BE2C (cell line): ENCODE measurements around the gene PDGFC.

Experiments
- DNase-seq: peaks from one replicate; pipeline ENCODE4 v3.0.0-alpha.2; 2020
- H3K27me3 ChIP-seq: fragments of 250-450 bp; sonication (Bioruptor Pico); 2 replicates; pipeline ENCODE4 v1.5.1; 2020; ENCODE audit warnings: mild to moderate bottlenecking
- H3K36me3 ChIP-seq: fragments of 250-450 bp; sonication (Bioruptor Pico); 2 replicates; pipeline ENCODE4 v1.5.1; 2020; ENCODE audit warnings: mild to moderate bottlenecking
- H3K4me1 ChIP-seq: fragments of 250-450 bp; sonication (Bioruptor Pico); 2 replicates; pipeline ENCODE4 v1.5.1; 2020
- H3K4me3 ChIP-seq: 2 replicates; pipeline ENCODE4 v1.5.1; 2011; ENCODE audit warnings: low read depth, low read length
- H3K9me3 ChIP-seq: fragments of 250-450 bp; sonication (Bioruptor Pico); 2 replicates; pipeline ENCODE4 v1.5.1; 2020
- TF ChIP-seq, protein P1 (sequence below): IDR thresholded peaks from 2 replicates; pipeline ENCODE4 v1.5.1; 2012; ENCODE audit warnings: mild to moderate bottlenecking, low read depth, low read length

The PDGFC gene

DNA sequence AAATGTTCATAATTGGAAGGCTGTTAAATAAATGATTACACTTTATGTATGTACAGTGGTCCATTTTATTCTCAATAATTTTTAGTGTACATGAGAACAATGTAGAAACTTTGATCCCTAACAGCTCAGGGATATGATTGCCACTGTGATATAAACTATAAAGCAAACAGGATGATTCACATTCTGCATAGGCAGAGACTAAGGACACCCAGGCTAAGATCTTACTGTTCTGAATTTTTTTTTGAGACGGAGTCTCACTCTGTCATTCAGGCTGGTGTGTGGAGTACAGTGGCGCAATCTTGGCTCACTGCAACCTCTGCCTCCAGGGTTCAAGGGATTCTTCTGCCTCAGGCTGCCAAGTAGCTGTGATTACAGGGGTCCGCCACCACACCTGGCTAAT lies 186.6 kb downstream of the PDGFC start:
- no peaks in the 10 kb centered on the region for H3K9me3 ChIP-seq
- no peak overlapping the region for H3K4me3 ChIP-seq
- no peaks in the 10 kb centered on the region for H3K36me3 ChIP-seq
- DNase-seq: no peak
- TF ChIP-seq, protein P1, sequence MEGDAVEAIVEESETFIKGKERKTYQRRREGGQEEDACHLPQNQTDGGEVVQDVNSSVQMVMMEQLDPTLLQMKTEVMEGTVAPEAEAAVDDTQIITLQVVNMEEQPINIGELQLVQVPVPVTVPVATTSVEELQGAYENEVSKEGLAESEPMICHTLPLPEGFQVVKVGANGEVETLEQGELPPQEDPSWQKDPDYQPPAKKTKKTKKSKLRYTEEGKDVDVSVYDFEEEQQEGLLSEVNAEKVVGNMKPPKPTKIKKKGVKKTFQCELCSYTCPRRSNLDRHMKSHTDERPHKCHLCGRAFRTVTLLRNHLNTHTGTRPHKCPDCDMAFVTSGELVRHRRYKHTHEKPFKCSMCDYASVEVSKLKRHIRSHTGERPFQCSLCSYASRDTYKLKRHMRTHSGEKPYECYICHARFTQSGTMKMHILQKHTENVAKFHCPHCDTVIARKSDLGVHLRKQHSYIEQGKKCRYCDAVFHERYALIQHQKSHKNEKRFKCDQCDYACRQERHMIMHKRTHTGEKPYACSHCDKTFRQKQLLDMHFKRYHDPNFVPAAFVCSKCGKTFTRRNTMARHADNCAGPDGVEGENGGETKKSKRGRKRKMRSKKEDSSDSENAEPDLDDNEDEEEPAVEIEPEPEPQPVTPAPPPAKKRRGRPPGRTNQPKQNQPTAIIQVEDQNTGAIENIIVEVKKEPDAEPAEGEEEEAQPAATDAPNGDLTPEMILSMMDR: no peak
- H3K27me3 ChIP-seq: no peaks in the 10 kb centered on the region
- no peaks in the 10 kb centered on the region for H3K4me1 ChIP-seq

DNA sequence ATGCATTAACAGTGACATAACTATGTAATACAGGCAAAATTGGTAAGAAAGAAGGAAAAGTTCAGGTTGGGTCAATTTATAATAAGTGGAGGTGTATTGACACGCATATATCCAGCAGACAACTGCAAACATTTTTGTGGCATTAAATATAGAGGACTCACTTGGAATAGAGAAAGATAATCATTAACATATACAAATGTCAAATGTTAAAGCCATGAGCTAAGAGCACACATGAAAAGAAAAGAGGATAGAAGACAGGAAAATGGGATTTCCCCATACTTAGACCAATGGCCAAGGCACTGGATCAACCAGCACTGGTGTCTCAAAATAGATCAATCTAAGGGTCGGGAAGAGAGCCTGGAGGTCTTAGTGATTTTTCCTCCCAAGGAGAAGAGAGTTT lies 187.6 kb downstream of the PDGFC start:
- H3K36me3 ChIP-seq: no peaks in the 10 kb centered on the region
- no peaks in the 10 kb centered on the region for H3K27me3 ChIP-seq
- H3K4me3 ChIP-seq: no peak overlapping the region
- H3K9me3 ChIP-seq: no peaks in the 10 kb centered on the region
- no peaks in the 10 kb centered on the region for H3K4me1 ChIP-seq
- TF ChIP-seq, protein P1: no peak
- DNase-seq: no peak

DNA sequence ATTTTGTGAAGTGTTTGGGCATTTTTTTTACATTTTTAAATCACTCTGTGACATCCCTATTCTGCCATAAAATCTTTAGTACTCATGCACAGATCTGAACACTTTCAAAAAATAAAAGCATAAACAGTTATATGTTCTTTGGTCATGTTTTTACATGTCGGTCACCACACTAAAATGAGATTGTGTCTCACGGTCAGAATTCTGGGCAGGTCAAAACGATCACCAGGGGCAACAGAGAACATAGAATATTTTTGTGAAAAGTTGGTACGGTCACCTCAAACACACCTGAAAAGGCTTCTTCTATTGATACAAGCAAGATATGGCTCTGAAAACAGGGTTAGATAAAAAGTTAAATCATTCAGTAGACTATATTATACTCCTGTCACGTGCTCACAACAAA lies 189.1 kb downstream of the PDGFC start:
- TF ChIP-seq, protein P1: no peak

DNA sequence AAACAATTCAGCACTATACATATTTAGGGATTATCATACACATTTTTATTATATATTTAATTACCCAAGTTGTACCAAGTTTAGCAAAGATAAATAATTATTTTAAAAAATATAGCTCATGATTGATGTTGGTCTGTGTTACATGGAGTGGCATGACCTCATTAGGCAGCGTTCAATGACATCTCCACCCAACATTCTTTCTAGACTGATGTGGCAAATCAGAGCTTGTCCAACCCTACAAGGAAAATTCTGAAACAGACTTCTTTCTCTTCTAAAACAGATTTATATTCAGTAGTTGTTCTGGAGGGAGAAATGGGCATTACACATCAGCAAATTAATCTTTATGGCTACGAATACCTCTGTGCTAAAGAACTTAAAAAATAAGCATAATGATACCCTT lies 189.7 kb downstream of the PDGFC start:
- Histone ChIP-seq H3K9me3 (no peaks in the 10 kb centered on the region), H3K4me1 (no peaks in the 10 kb centered on the region), H3K27me3 (no peaks in the 10 kb centered on the region), H3K4me3 (no peak overlapping the region), H3K36me3 (no peaks in the 10 kb centered on the region)
- no peak for DNase-seq
- TF ChIP-seq, protein P1: no peak

More for the DNA sequence above, 189.1 kb downstream of the PDGFC start:
- DNase-seq: no peak
- no peaks in the 10 kb centered on the region for H3K9me3 ChIP-seq
- H3K4me3 ChIP-seq: no peak overlapping the region
- H3K36me3 ChIP-seq: no peaks in the 10 kb centered on the region
- no peaks in the 10 kb centered on the region for H3K4me1 ChIP-seq
- H3K27me3 ChIP-seq: no peaks in the 10 kb centered on the region

DNA sequence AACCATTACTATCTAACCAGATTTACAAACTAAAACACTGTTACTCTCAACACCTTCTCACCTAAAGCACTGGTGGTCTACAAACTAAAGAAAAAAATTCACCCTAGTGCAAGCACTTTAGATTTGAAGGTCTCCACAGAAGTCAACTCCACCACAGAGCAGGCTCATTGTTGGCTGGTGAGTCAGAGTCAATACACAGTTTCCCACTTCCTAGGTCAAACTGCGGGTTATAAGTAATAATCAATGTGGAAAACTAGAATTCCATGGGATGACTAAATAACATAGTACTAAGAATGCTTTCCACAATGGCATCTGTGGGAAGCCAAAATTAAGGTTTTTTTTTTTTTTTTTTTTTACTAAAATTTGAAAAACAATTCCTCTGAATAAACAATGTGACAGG lies 191.8 kb downstream of the PDGFC start:
- H3K27me3 ChIP-seq: no peaks in the 10 kb centered on the region
- no peaks in the 10 kb centered on the region for H3K36me3 ChIP-seq
- TF ChIP-seq, protein P1: no peak
- no peak overlapping the region for H3K4me3 ChIP-seq
- DNase-seq: no peak
- no peaks in the 10 kb centered on the region for H3K9me3 ChIP-seq
- no peaks in the 10 kb centered on the region for H3K4me1 ChIP-seq

DNA sequence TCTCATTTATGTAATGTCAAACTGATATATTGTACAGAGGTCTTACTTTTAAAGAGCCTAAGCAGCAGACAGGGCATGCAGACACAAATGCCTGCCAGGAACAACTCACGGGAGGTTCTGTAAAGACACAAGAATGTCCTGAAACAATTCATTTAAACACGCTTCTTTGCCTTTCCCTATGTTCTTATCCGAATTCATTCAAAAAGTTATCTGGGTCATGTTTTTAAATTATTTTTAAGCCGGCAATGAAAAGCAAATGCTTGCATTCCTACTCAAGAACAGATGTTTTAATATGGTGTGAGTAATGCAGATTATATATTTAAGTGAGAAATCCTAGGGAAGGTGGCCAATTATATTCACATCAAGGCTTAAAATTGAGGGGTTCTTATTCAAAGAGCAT lies 192.6 kb downstream of the PDGFC start:
- TF ChIP-seq, protein P1: no peak
- Histone ChIP-seq H3K27me3 (no peaks in the 10 kb centered on the region), H3K36me3 (no peaks in the 10 kb centered on the region), H3K9me3 (no peaks in the 10 kb centered on the region), H3K4me1 (no peaks in the 10 kb centered on the region), H3K4me3 (no peak overlapping the region)
- DNase-seq: no peak
